Thyroid gland (tissue), 4 donors: ENCODE data around the gene CFAP20DC.

ENCODE experiments used
- POLR2A ChIP-seq, 2 donors: fragments of 450-650 bp; IDR thresholded peaks; one replicate each; pipeline ENCODE4 v1.6.1; 2017; ENCODE audit warnings: antibody characterized with exemption in 2 of 2, mild to moderate bottlenecking in 2 of 2, moderate library complexity in 1 of 2
- TF ChIP-seq, protein P1 (sequence below), 6 experiments: fragments of 200-600 bp in 3 of 6; fragments of 450-650 bp in 3 of 6; sonication (generic) in 3 of 6; IDR thresholded peaks; one replicate each; pipeline ENCODE4 v1.5.1; 2016 to 2019; ENCODE audit warnings: antibody characterized with exemption in 6 of 6, mild to moderate bottlenecking in 2 of 6, inconsistent platforms in 1 of 6, moderate library complexity in 1 of 6

DNA sequence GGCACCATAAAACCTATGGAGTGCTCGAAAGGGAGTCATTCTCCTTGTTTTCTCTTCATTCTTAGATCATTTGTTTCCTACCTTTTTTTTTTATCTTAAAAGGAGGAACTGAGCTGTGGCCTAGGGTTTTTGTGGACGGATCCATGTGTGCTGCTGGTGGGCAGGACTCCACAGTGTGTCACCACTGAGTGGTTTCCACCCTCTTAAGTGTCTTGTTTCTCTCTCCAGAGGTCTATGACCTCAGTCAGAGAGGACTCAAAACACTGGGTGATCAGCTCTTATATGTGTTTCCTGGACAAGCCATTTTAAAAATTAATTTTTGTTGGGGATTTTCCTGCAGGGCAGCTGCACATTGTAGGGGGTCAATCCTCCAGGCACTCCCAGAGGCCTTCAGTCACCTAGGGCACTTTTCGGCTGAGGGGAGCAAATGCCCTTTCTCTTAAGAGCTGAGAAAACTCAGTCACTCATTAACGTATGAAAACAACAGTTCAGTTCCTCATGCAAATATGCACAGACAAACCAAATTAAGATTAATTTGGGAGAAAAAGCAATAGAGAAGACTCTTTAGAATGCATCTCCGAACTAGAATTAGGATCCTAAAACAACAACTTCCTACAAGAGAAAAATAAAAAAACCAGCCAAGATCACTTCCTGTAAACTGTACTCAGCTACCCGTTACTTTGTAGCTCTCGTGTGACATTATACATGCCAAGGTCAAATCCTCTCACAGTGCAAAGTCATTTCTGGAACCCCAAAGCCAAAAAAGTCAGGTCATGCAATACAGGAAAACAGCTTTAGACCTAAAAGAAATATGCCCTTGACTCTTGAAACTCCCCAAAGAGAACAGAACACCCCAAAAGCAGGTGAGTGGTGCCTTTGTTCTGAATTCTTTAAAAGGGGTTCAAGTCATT is 355.6 kb downstream of the CFAP20DC start:
- TF ChIP-seq POLR2A (IDR thresholded peaks at IDR 0.05): no peak
- TF ChIP-seq, protein P1, sequence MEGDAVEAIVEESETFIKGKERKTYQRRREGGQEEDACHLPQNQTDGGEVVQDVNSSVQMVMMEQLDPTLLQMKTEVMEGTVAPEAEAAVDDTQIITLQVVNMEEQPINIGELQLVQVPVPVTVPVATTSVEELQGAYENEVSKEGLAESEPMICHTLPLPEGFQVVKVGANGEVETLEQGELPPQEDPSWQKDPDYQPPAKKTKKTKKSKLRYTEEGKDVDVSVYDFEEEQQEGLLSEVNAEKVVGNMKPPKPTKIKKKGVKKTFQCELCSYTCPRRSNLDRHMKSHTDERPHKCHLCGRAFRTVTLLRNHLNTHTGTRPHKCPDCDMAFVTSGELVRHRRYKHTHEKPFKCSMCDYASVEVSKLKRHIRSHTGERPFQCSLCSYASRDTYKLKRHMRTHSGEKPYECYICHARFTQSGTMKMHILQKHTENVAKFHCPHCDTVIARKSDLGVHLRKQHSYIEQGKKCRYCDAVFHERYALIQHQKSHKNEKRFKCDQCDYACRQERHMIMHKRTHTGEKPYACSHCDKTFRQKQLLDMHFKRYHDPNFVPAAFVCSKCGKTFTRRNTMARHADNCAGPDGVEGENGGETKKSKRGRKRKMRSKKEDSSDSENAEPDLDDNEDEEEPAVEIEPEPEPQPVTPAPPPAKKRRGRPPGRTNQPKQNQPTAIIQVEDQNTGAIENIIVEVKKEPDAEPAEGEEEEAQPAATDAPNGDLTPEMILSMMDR (IDR thresholded peaks at IDR 0.05): no peak
